Activated CD4-positive, alpha-beta T cell treated with anti-CD3 and anti-CD28 coated beads for 4 hours (primary cell): ENCODE results near the gene VAMP2.

Experiments
- DNase-seq, 2 donors: peaks; one replicate each; pipeline ENCODE4 v3.0.0-alpha.2; 2020

Gene VAMP2, protein sequence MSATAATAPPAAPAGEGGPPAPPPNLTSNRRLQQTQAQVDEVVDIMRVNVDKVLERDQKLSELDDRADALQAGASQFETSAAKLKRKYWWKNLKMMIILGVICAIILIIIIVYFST

DNA sequence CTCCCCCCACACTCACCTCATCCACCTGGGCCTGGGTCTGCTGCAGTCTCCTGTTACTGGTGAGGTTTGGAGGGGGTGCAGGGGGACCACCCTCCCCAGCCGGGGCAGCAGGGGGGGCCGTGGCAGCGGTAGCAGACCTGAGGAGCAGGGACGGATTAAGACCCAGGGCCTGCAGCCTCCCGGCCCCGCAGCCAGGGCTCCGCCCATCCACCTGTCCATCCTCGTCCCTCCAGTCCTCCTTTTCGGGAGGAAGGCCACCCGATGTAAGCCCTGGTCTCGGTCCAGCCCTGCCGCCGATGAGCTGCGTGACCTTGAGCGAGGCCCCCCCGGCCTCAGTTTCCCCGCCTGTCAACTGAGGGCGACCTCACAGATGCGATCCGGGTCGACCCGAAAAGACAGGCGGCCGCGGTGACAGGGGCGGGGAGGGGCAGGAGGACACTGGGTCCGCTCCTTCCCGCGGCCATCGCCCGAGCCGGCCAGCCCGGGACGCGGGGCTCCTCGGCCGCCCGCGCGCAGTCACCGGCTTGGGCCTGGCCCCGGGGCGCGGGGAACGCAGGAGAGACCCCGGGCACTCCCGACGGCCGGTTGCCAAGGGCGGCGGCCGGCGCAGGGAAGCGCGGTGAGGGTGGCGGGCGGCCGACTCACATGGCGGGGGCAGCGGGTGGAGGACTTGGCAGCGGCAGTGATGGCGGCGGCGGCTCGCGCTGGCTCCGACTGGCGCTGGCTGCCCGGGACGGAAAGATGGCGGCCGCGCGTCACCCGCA is at the start of gene VAMP2:
TSS of gene VAMP2 (minus strand) at position 716 of the 764 bp plus-strand sequence. CDS start at position 647, 69 bp downstream.
- peak; percentile 79 to 81 for DNase-seq

DNA sequence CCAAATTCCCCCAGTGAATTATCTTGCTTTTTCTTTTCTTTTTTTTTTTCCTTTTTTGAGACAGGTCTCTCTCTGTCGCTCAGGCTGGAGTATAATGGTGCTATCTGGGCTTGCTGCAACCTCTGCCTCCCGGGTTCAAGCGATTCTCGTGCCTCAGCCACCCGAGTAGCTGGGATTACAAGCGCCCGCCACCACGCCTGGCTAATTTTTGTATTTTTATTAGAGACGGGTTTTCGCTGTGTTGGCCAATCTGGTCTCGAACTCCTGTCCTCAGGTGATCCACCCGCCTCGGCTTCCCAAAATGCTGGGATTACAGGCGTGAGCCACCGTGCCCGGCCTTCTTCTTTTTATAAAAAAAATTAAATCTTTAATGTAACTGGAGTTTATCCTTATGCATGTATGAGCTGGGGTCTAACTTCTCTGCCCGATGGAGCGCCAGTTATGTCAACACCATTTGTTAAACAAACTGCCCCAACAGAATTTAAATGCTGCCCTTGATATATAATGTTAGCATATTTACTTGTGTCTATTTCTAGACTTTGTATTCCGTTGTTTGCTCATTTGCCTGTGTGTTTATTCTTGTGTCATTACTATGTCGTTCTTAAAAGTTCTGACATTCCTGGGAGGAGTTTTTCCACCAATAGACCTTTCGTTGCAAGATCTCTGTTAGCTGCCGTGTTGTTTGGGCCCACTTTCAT is 48.2 kb upstream of the VAMP2 start:
- DNase-seq = no peak

DNA sequence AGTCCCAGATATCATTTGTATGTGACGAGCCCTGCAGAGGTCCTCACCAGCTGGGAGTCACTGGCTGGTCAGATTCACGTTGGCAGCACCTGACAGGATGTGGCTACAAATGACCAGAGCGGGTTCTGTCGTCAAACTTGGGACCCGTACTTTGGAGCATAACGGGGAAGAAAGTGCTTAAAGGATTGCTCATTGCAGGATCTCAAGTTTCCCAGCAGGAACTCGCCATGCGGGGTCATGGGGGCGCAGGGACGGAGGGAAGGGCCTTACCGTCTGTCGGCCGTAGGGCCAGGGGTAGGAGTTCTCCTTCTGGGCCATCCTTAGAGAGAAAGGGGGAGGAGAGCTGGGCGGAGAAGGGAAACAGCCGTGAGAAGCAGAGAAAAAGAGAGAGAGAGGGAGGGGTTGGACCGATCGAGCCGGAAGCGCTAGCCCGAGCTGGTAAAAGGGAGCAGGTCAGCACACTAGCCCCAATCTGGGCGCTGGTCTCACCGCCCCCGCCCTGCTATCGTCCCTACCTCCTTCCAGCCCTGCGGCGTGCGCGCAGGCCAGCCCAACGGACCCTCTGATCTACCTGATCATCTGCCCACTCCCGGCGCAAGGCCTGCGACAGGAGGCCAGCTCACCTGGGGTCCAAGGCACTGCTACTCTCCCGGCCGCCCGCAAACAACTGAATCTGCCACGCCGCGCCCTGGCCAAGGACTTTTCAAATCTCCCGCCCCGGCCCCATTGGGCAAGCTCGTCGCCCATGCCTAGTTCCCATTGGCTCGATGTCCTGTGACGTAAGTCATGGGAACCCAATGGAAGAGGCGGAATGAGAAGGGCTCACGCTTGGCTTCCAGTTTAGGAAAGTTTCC is 47.4 kb upstream of the VAMP2 start, which contains the start of gene AURKB:
TSS of gene AURKB (minus strand) at position 669 of the 854 bp plus-strand sequence. CDS start at position 318, 351 bp downstream.
- DNase-seq = peak; percentile 93

DNA sequence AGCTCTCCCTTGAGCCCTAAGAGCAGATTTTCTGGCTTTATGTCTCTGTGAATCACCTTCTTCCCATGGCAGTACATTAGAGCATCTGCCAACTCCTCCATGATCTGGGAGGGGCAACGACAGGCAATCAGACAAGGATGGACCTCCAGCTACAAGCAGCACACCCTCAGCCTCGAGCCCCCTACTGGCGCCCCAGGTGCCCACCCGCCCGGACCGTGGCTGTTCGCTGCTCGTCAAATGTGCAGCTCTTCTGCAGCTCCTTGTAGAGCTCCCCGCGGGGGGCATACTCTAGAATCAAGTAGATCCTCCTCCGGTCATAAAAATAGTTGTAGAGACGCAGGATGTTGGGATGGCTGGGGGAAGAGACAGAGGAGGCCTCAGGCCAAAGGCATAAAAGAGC is 43.8 kb upstream of the VAMP2 start:
- no peak for DNase-seq

DNA sequence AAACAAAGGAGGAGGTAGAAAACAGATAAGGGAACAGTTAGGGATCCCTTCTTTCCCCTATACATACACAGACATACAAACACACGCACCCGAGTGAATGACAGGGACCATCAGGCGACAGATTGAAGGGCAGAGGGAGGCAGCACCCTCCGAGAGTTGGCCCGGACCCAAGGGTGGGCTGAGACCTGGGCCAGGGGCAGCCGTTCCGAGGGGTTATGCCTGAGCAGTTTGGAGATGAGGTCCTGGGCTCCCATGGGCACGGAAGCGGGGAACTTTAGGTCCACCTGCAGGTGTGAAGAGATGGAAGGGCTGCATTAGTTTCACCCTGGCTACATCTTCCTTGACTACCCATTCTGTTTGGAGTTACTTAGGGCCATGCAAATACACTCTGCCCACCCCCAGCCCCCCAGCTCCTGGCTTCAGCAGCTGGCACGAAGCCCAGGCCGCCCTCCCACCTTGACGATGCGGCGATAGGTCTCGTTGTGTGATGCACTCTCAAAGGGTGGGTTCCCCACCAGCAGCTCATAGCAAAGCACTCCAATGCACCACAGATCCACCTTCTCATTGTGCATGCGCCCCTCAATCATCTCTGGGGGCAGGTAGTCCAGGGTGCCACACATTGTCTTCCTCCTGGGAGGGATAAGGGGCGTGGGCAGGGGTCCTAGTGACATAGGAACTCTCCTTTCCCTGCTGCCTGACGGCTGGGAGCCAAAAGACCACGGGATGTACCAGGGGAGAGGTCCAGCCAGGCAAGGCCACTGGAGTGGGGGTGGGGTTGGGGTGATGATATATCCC is 42.2 kb upstream of the VAMP2 start:
- DNase-seq = no peak

DNA sequence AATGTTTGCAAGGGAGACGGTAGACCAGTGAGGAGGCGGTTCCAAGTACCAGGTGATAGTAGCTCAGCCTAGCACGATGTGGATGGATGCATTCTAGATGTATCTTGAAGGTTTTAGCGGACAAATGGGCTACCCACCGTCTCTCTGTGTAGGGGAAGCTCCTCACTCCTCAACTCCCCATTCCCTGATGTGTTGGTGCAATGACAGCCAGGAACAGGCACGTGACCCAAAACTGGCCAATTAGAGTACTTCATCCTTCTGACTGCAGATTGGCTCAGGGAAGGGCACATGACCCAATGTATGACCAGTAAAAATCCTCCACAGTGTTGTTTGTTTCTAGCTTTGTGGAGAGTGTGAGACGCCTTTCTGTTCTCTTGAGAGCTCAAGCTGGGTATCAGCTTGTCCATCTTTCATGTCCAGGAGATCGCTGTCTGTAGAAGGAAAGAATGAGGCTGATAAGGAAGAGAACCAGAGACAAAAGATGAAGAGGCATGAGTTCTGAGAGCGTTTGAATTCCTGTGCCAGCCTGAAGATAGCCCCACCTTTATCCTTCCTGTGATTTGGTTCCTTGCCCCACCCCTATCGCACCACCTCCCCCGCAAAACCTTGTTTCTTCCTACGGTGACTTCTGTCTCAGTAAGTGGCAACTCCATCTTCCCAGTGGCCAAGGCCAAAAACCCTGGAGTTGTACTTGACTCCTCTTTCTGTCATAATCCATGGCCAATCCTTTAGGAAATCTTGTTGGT is 29.5 kb upstream of the VAMP2 start:
- DNase-seq = peak; percentile 36 to 52

DNA sequence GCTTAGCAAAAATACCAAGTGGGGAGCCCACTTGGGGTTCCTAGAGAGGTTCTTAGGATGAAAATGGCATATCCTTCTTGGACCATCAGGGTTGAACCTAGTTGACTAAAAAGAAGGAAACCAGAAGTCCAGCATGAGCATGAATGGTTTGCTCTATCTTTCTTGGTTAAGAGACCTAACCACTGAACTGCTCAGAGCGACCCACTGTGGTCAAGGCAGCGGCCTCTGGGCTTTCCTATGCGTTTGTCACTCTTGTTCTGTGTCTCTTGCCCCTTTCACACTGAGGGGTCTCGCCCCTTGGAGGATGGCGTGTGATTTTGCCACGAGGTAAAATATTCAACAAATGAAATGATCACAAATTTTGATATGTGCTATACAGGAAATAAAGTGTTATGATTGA is 27.8 kb upstream of the VAMP2 start:
- no peak for DNase-seq

DNA sequence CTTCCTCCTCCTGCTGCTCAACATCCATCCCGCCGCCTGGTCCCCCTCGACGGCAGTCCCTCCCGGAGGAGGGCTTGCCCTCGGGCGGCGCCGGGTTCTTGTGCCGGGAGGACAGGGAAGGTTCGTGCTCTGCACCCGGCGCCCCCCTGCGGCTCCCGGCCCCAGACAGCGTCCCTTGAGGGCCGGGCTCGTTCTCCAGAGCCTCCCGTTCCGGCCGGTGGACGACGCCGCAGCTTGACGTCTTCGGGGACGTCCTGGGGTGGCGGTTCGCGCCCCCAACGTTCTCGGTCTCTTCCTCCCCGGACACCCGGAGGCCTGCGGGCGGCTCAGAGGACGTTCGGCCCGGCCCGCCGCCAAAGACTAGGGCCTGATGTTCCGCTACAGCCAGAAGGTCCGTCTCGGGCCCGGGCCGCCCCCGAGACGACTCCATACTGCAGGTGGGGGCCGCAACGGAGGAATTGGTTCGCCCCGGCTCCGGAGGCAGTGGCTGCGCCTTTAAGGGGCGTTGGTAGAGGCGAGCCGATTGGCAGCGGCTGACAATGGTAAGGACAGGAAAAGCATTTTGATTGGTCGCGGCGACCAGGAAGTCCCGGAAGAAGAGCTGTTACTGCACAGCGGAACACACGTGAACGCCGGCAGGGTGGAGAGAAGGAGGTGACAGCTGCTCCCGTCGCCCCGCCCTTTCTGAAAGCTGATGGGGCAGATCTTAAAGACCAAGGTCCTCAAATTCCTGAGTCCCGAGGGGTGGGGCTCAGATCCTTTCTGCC is 27.1 kb upstream of the VAMP2 start, which contains the start of gene BORCS6:
TSS of gene BORCS6 (minus strand) at position 470 of the 767 bp plus-strand sequence. CDS start at position 430, 40 bp downstream.
- peak; percentile 92 to 94 for DNase-seq

DNA sequence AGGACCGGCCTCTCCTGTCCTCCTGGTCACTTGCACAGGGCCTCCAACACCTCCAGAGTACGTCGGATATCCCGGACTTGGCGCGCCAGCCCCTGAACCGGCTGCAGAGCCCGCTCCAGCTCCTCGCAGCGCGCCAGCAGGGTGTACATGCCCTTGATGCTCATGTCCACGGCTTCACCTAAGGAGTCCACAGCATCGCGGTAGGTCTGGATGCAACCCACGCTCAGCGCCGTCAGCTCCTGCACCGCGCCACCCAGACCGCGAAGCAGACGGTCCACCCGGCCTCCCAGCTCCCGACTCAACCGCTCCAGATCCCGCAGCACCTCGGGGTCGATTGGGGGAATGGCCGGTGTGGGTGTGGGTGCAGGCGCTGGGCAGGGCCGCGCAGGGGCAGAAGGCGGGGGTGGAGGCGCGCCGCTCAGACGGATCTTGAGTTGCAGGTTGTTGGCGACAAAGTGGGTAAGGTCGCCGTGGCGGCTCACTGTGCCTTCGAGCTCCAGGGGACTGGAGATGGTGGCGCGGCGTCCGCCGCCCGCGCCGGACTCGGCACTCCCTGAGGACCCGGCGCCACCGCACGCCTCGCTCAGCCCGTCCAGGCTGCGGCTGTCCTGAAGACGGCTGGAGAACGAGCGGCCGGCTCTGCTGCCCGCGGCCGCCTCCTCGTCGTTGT is 26.4 kb upstream of the VAMP2 start:
- peak; percentile 21 for DNase-seq

DNA sequence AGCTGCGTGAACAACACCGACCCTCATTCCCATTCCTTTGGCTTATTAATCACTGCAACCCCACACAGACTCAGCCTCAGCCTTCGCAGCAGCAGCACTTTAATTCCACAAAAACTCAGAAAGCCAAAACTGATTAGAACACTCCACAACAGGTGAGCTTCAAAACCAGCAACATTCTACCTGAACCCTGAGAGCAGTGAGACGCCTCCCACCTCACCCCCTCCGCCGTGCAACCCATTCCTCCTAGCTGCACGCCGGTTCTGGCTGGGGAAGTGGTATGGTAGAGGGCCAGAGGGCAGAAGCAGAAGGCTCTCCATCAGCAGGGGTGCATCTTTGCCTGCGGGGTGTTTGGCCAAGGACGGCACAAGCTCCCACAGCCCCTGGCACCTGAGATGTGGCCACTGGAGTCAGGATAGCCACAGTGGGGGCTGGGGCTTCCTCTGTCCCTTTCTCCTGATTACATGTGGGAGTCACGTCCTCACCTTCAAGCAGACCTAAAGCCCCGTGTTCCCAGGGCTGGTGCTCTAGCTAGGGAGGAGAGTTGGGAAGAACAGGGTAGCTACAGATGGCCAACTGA is 25.6 kb upstream of the VAMP2 start:
- DNase-seq = peak in 1 of 2 donors; percentile 18

DNA sequence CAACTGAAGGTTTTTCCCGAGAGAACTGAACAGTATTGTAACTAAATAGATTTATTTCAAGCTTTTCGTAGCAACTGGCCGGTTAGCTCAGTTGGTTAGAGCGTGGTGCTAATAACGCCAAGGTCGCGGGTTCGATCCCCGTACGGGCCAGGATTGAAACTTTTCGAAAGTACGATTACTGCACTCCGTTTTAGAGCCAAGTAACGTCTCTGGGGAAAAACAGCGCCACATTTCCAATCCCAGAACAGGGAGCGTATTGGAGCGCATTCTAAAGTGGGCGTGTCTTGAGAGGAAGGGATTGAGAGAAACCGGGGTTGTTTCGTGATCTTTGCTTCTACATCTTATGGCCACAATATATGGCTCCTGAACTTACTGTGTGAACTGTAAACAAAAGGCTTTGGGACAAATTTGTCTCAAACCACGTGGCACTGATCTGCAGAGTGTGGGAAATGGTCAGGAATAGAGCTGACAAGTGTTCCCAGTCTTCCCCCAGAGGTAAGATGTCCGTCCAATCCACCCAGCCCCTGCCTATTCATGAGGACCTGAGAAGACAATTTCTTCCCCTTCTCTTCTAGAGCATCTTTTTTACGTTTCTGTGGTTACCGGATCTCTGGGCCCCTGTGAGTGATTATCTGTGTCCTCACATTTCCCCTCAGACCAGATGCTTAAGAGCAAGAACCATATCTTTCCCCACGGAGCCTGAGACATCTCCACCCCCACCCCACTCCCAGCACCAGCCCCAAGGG is 24.9 kb upstream of the VAMP2 start:
- DNase-seq = peak; percentile 87 to 93

DNA sequence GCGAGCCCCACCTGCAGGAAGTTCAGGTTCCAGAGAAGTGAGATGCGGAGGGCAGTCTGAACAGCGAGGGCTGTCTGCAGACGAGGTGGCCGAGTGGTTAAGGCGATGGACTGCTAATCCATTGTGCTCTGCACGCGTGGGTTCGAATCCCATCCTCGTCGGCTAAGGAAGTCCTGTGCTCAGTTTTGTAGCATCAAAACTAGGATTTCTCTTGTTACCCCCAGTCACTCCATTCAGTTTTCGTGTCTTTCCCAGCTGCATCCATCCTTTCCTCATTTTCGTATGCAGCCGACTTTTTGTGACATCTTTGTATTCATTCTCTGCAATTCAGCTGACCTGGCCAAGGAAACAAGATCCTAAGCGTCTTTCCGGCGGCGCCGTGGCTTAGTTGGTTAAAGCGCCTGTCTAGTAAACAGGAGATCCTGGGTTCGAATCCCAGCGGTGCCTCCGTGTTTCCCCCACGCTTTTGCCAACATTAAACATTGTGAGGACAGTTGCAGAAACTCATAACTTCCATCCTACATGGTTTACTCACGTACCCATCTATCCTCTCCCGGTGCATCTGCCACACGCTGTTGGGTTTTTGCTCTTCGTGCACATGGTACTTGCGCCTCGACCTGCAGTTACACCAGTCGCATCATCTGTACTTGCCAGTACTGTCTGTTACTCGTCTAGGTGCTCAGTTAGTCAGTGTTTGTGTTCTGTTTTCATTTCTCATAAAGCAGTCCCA is 24.2 kb upstream of the VAMP2 start:
- DNase-seq = peak; percentile 89 to 92

DNA sequence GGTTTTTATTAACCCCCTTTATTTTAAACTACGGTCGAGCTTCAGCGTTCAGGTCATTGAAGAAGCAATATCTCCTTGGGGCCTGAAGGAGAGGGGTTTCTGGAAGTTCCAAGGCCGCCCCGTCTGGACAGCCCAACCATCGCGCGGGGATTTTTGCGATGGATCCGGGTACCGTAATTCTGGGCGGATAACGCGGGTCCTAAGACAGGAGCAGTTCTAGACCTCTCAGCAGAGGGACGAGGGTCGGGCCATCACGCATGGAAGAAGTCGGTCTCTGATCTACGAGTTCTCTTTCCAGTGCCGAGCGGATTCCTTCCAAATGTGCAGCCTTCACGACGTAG is 23.7 kb upstream of the VAMP2 start:
- DNase-seq = no peak

DNA sequence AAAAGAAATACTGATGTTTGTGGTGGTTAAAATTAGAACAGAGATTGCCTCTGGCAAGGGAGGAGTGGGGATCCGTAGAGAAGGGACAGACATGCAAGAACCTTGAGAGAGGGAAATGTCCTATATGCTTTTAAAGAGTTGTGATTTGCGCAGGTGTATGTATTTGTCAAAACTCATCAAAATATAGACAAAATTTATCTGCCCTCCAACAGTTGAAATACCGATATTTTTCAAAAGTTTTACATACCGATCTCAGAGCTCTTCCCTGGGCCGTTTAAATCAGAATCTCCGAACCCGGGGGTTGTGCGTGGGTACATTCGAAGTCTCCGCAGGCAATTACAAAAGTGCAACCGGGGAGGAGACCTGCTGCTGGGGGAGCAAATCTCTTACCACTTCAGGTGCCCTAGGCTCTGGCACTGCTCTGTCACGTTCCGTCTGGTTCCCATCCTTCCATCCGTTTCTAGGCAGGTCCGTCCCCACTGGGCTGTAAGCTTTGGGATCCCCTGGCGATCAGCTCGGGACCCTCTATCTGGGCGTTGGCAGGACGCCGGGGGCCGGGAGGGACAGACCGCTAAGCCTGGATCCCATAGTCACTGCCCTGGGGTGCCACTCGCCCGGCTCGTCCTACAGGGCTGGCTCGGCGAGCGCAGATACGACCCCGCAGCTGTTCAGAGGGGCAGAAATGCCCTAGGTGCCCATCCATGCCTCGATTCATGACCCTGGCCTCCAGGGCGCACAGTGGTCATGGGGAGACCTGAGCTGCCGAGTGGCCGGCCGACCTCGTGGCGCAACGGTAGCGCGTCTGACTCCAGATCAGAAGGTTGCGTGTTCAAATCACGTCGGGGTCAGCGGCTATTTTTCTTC is 23.1 kb upstream of the VAMP2 start:
- DNase-seq = peak; percentile 87 to 94

DNA sequence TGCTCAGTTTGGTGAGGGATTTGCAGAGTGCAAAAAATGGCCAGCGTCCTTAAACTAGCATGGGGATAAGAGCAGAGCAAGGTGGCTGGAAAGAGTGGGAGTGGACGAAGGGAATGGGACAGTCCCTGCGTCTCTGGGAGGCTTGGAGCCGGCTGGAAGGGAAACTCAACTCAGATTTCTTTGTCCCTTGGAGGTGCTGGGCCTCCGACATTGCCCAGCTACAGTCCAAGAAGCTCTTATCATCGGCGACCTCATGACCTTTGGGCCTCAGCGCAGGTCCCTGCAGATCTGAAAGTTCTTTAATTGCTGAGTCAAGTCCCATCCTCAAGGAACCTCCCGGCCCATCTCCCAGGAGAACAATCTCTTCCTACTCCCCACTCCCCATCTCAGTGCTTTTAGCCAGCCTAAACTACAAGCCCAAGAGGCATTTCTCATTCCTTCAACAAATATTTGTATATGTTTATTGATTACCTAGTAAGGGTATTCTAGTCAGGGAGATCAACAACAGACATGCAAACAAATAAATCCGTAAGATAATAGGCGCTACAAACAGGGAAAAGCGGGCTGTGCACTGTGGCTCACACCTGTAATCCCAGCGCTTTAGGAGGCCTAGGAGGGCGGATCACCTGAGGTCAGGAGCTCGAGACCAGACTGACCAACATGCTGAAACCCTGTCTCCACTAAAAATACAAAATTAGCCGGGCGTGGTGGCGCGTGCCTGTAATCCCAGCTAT is 14.4 kb upstream of the VAMP2 start:
- DNase-seq = no peak
